Keratinocyte (primary cell): ENCODE measurements around the gene ARMC9.
"Not testable (repeated sequence)": the region's sequence is repeated elsewhere in the genome, so short reads cannot be mapped to it uniquely, and the experiment has no call there.

Experiments used
- EZH2 ChIP-seq: IDR thresholded peaks from one replicate; pipeline ENCODE4 v1.6.1; 2012; ENCODE audit warnings: inconsistent platforms, mild to moderate bottlenecking, low read length, moderate library complexity
- TF ChIP-seq, protein P1 (sequence below), 3 experiments: IDR thresholded peaks in 1 of 3; conservative IDR thresholded peaks in 1 of 3; optimal IDR thresholded peaks in 1 of 3; 2 replicates in 2 of 3; 3 replicates in 1 of 3; pipeline versions ENCODE3 to v1.5.1; 2011; ENCODE audit warnings: low read length in 3 of 3, mild to moderate bottlenecking in 3 of 3, moderate library complexity in 2 of 3, control low read depth in 1 of 3, inconsistent platforms in 1 of 3; ENCODE audit not compliant: insufficient read depth in 2 of 3; ENCODE audit errors: extremely low read depth in 1 of 3

DNA sequence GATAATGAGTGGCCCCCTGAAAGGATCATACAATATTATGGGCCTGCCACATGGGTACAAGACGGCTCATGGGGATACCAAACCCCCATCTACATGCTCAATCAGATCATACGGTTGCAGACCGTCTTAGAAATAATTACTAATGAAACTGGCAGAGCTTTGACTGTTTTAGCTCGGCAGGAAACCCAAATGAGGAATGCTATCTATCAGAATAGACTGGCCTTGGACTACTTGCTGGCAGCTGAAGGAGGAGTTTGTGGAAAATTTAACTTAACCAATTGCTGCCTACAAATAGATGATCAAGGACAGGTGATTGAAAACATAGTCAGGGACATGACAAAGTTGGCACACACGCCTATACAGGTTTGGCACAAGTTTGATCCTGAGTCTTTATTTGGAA, 209.3 kb downstream of the ARMC9 start:
- TF ChIP-seq, protein P1, sequence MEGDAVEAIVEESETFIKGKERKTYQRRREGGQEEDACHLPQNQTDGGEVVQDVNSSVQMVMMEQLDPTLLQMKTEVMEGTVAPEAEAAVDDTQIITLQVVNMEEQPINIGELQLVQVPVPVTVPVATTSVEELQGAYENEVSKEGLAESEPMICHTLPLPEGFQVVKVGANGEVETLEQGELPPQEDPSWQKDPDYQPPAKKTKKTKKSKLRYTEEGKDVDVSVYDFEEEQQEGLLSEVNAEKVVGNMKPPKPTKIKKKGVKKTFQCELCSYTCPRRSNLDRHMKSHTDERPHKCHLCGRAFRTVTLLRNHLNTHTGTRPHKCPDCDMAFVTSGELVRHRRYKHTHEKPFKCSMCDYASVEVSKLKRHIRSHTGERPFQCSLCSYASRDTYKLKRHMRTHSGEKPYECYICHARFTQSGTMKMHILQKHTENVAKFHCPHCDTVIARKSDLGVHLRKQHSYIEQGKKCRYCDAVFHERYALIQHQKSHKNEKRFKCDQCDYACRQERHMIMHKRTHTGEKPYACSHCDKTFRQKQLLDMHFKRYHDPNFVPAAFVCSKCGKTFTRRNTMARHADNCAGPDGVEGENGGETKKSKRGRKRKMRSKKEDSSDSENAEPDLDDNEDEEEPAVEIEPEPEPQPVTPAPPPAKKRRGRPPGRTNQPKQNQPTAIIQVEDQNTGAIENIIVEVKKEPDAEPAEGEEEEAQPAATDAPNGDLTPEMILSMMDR (optimal IDR thresholded peaks at IDR 0.05 in 1 of 3, IDR thresholded peaks at IDR 0.05 in 1 of 3, conservative IDR thresholded peaks at IDR 0.05 in 1 of 3; ENCODE audit: extremely low read depth in 1 of 3, insufficient read depth in 2 of 3, low read length in 3 of 3) = not testable (repeated sequence)
- not testable (repeated sequence) for TF ChIP-seq EZH2
